ENCODE data around the gene PPM1J.

GRCh38 chr1:112672842-112673241, 42.3 kb downstream of the PPM1J start:
- TF ChIP-seq EZH2phosphoT487 (IDR thresholded peaks at IDR 0.05; ENCODE audit: insufficient read depth, low read depth) (no peak), EZH2 (IDR thresholded peaks at IDR 0.05; ENCODE audit: insufficient read depth, poor library complexity, severe bottlenecking) (no peak)
